Right hindlimb (tissue), 1 donor: ENCODE measurements around the gene DDX1.
A peak's percentile ranks its signal among the peaks of the same experiment; 100 is the strongest.
"Not testable (repeated sequence)": the region's sequence is repeated elsewhere in the genome, so short reads cannot be mapped to it uniquely, and the experiment has no call there.

Source experiments
- DNase-seq: peaks from one replicate; pipeline ENCODE4 v3.0.0-alpha.2; 2018

The DDX1 gene

GRCh38 chr2:15591692-15592463 is at the start of gene DDX1:
DDX1 (plus strand) TSS chr2:15591868; CDS start chr2:15591934, 66 bp downstream.
- peak; percentile 90 for DNase-seq

- DNase-seq: not testable (repeated sequence)
Measured at GRCh38 chr2:15542269-15542668, 49.4 kb upstream of the DDX1 start.

- DNase-seq: no peak
Measured at GRCh38 chr2:15543053-15543452, 48.6 kb upstream of the DDX1 start.

GRCh38 chr2:15543541-15543940 is 48.1 kb upstream of the DDX1 start:
- no peak for DNase-seq

- DNase-seq: no peak
Measured at GRCh38 chr2:15544227-15544626, 47.4 kb upstream of the DDX1 start.

GRCh38 chr2:15546297-15547098 is 45.2 kb upstream of the DDX1 start:
- DNase-seq: no peak

- no peak for DNase-seq
Measured at GRCh38 chr2:15547115-15547876, 44.4 kb upstream of the DDX1 start.

GRCh38 chr2:15548974-15549373 is 42.7 kb upstream of the DDX1 start:
- no peak for DNase-seq

GRCh38 chr2:15553519-15553918 is 38.1 kb upstream of the DDX1 start:
- no peak for DNase-seq

- no peak for DNase-seq
Measured at GRCh38 chr2:15553951-15554350, 37.7 kb upstream of the DDX1 start.

- no peak for DNase-seq
Measured at GRCh38 chr2:15554525-15555218, 37.0 kb upstream of the DDX1 start.

- DNase-seq: no peak
Measured at GRCh38 chr2:15555760-15556193, 35.9 kb upstream of the DDX1 start.

- DNase-seq: no peak
Measured at GRCh38 chr2:15556311-15556930, 35.2 kb upstream of the DDX1 start.

GRCh38 chr2:15557887-15558311 is 33.8 kb upstream of the DDX1 start:
- DNase-seq: no peak

GRCh38 chr2:15559379-15560139 is 32.1 kb upstream of the DDX1 start:
- no peak for DNase-seq

- DNase-seq: peak; percentile 38
Measured at GRCh38 chr2:15560140-15560987, 31.3 kb upstream of the DDX1 start.

GRCh38 chr2:15560988-15561573 is 30.6 kb upstream of the DDX1 start, which contains the start of gene NBAS:
NBAS (minus strand) TSS chr2:15561334; CDS start chr2:15561304, 30 bp downstream.
- DNase-seq: peak; percentile 94

- peak; percentile 54 for DNase-seq
Measured at GRCh38 chr2:15561574-15562344, 29.9 kb upstream of the DDX1 start.
